Right kidney (tissue), 9 donors: ENCODE measurements around the gene MCFD2.

Experiments used
- DNase-seq: peaks from one replicate; pipeline ENCODE4 v3.0.0-alpha.2; 2016
- long read RNA-seq, 8 donors: transcript quantifications; one replicate each; lab custom pipeline, GENCODE V29; 2026

Gene MCFD2
- long read RNA-seq, donor 1, full-length matches to known transcripts, result 47 of 47 reads
- long read RNA-seq, donor 1, partial matches to known transcripts, result 0 of 47 reads
- long read RNA-seq, donor 1, other reads (novel, unspliced or antisense), result 0 of 47 reads
- long read RNA-seq, donor 2, full-length matches to known transcripts, result 21 of 21 reads
- long read RNA-seq, donor 2, partial matches to known transcripts, result 0 of 21 reads
- long read RNA-seq, donor 2, other reads (novel, unspliced or antisense), result 0 of 21 reads
- long read RNA-seq, donor 3, full-length matches to known transcripts, result 32 of 32 reads
- long read RNA-seq, donor 3, partial matches to known transcripts, result 0 of 32 reads
- long read RNA-seq, donor 3, other reads (novel, unspliced or antisense), result 0 of 32 reads
- long read RNA-seq, donor 4, full-length matches to known transcripts, result 29 of 29 reads
- long read RNA-seq, donor 4, partial matches to known transcripts, result 0 of 29 reads
- long read RNA-seq, donor 4, other reads (novel, unspliced or antisense), result 0 of 29 reads
- long read RNA-seq, donor 5, full-length matches to known transcripts, result 22 of 22 reads
- long read RNA-seq, donor 5, partial matches to known transcripts, result 0 of 22 reads
- long read RNA-seq, donor 5, other reads (novel, unspliced or antisense), result 0 of 22 reads
- long read RNA-seq, donor 6, full-length matches to known transcripts, result 24 of 24 reads
- long read RNA-seq, donor 6, partial matches to known transcripts, result 0 of 24 reads
- long read RNA-seq, donor 6, other reads (novel, unspliced or antisense), result 0 of 24 reads
- long read RNA-seq, donor 7, full-length matches to known transcripts, result 56 of 56 reads
- long read RNA-seq, donor 7, partial matches to known transcripts, result 0 of 56 reads
- long read RNA-seq, donor 7, other reads (novel, unspliced or antisense), result 0 of 56 reads
- long read RNA-seq, donor 8, full-length matches to known transcripts, result 37 of 37 reads
- long read RNA-seq, donor 8, partial matches to known transcripts, result 0 of 37 reads
- long read RNA-seq, donor 8, other reads (novel, unspliced or antisense), result 0 of 37 reads

GRCh38 chr2:46915281-46915810 is at the start of gene MCFD2:
Gene MCFD2 (minus strand): TSS chr2:46915806. CDS start chr2:46909171, 6,635 bp downstream.
- DNase-seq, result peak; percentile 86

GRCh38 chr2:46964835-46965560 is 49.4 kb upstream of the MCFD2 start:
- DNase-seq, result no peak

DNA sequence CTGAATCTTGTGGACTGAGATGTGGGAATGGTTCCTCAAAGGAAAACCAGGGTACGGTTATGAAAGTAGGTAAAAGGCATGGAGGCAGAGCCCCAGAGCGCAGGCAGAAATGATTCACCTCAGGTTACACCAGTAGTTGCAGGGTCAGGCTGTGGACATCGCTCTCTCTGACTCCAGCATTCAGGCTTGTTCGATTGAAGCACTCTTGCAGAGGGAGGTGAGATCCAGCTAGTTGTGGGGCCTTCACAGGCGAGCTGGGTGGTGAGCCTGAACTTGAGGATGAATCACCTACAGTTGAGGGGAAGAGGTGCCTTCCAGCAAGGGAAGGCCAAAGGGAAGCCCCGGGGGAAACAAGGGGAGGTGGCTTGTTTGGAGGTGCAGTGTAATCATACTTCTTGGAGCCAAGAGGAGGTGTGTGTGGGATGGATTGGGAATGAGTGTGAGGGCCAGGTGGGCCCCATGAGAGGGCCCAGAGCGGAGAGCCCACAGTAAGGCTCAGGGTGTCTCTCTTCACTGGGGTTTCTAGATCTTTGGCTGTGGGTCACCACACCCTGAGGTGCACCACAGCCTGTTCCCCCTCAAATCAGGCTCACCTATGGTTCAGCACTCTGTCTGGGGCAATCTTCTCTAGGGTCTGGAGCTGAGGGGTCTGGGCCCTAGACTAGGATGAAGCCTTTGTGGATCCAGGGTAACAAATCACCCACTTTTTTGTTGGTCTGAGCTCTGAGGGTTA is 48.5 kb upstream of the MCFD2 start:
- no peak for DNase-seq

- no peak for DNase-seq
These were observed 47.6 kb upstream of the MCFD2 start for GRCh38 chr2:46963210-46963609.

GRCh38 chr2:46962751-46963150 is 47.1 kb upstream of the MCFD2 start:
- DNase-seq, result no peak

DNA sequence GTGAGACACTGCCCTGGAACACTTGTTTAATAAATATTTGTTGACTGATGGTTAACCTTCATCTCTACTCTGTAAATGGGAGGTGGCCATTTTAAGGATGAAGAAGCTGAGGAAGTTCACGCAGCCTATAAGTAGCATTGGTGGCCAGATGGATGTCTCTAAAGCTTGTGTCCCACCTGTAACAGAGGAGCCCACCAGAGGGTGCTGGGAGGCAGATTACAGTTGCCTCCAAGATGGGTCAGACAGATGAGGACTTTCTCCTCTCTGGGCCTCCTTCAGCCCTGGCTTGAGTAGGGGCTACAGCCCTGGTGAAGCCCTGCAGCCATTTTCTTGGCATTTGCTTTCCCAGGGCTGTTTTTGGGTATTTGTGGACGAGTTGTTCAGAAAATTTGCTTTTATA is 45.0 kb upstream of the MCFD2 start:
- no peak for DNase-seq

DNA sequence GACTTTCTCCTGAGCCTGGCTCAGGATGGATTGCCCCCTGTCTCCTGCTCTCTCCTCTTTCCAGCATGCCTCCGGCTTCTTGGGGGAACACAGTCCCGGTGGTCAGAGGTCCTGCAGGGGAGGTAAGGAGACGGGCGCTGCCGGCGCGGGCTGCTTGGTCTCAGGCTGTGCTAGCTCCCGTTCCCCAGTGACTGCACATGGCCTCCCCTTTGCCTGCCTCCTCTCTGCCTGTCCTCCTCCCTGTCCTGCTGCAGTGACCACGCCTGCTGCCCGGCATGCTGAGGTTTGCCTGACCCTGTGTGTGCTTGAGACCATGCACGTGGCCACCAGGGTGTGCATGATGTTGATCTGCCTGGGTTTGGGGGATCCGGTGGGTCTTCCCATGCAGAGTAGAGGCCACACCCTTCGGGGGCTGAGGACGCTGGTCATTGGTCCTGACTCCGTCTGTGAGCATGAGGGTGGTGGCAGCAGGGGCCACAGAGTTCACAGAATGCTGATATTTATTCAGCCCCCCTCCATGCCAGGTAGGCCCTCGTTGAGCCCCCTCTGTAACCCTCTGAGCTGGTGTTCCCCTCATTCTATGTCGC is 42.9 kb upstream of the MCFD2 start:
- no peak for DNase-seq

- no peak for DNase-seq
These were observed 41.5 kb upstream of the MCFD2 start for GRCh38 chr2:46956981-46957531.

- no peak for DNase-seq
These were observed 40.2 kb upstream of the MCFD2 start for GRCh38 chr2:46955764-46956163.

DNA sequence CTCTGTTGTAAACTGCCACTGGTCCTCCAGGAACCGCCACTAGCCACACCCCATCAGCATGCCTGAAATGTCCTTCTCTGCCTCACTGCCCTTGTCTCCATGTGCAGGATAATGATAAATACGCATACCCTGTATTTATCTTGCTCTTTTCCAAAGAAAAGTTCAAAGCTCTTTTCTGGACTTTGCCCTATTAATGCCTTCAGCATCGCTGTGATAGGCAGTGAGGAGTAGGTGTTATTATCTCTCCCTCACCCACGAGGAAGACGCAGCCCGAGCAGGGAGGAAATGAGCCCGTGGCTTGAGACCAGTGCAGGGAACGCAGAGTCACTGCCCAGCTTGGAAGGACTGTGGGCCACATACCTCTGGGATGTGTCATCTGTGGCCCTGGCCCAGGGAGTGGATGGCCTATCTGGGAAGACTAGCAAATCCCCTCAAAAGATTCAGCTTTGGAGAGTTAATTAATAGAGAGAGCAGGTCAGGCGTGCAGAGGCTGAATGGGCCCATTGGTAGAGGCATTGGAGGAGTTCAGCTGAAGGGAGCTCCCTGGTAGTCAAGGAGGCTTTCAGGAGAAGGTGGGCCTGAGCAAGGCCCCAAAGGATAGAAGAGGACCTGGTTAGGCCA is 39.5 kb upstream of the MCFD2 start:
- no peak for DNase-seq

GRCh38 chr2:46952171-46952570 is 36.6 kb upstream of the MCFD2 start:
- no peak for DNase-seq

- DNase-seq, result no peak
These were observed 35.9 kb upstream of the MCFD2 start for GRCh38 chr2:46951290-46952064.

DNA sequence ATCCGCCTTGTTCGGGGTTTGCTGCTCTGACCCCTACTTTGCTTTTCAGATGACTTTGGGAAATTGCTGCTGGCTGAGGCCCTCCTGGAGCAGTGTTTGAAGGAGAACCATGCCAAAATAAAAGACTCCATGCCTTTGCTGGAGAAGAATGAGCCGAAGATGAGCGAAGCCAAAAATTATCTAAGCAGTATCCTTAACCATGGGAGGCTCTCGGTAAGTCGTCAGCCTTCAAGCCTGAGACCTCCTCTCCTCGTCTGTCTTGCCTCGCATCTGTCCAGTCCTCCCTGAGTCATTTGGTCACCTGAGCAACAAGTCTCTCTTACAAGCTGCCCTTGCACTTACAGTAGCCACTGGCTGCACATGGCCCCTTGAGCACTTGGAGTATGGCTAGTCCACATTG is 34.7 kb upstream of the MCFD2 start:
- DNase-seq, result no peak

GRCh38 chr2:46947841-46948240 is 32.2 kb upstream of the MCFD2 start:
- no peak for DNase-seq

DNA sequence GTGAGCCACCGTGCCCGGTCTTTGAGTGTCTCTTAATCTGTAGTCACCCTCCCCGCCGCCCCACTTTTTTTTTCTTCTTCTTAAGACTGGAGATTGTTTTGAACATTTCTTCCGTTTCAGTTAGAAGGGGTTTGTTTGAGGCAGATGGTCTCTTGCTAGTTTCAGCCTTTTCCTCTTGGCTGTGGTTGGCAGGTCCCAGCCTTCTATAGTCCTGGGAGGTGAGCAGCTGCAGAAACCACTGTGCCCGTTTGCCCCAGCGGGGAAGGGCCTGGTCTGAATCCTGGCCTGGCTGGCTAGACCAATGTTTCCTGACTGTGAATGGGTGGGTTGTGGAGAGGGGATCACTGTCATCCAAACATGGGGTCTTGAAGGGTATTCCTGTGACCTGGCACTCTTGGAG is 30.1 kb upstream of the MCFD2 start:
- no peak for DNase-seq

GRCh38 chr2:46943881-46944798 is 28.5 kb upstream of the MCFD2 start:
- no peak for DNase-seq

DNA sequence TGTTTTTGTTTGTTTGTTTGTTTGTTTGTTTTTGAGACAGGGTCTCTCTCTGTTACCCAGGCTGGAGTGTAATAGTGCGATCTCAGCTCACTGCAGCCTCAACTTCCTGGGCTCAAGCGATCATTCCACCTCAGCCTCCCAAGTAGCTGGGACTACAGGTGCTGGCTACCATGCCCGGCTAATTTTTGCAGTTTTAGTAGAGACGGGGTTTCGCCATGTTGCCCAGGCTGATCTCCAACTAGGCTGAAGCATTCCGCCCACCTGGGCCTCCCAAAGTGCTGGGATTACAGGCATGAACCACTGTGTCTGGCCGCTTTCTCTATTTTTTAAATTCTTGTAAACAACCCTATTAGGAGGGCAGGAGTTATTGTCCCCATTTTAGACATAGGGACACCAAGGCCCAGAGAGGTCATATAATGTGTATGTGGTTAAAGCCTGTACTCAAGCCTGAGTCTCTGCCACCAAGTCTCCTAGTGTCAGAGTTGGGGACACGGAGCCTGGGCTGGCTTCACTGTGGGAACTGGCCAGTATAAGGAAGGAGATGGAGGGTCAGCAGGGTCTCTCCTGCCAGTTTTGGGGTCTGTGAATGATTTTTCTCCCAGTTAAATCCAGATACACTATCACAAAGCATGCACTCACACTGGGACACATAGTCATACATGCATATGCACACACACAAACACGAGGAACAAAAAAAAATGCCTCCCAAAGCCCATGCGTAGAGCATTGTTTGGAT is 27.5 kb upstream of the MCFD2 start:
- no peak for DNase-seq

DNA sequence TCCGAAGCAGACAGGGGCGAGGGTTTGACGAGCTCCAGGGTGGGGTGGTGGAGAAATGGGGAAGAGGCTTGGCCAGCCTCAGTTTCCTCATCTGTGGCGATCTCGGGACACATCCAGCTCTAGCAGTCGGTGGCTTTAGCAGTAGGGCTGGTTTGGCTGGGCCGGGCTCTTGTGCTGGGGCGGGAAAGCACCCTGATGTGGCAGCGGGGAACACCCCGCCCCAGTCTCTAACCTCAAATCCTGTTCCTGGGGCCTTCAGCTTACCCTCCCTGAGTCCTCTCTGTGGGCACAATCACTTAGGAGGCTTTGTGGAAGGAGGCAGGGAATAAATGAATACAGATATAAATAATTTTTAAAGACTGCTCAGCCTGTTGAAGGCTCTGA is 26.5 kb upstream of the MCFD2 start:
- DNase-seq, result no peak
